NCI-H510A treated with DMSO at 0.1 percent for 48 hours (cell line): ENCODE results near the gene GPC6.

Experiments used
- DNase-seq: peaks from one replicate; lab custom pipeline; 2025; lab: John Stamatoyannopoulos, UW

GPC6 gene

DNA sequence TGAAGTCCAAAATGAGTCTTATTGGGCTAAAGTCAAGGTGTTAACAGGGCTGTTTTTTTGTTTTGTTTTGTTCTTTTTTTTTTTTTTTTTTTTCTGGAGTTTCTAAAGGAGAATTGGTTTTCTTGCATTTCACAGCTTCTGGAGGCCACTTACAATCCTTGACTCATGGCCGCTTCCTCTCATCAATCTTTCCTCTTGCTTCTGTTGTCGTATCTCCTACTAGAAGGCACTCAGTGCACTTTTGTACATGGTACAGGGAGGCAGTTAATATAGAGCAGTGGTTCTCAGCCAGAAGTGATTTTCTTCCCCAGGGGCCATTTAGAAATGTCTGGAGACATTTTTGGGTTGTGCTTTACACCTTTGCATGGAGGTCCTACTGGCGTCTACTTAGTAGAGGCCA, 706.3 kb downstream of the GPC6 start:
- DNase-seq, result no peak

DNA sequence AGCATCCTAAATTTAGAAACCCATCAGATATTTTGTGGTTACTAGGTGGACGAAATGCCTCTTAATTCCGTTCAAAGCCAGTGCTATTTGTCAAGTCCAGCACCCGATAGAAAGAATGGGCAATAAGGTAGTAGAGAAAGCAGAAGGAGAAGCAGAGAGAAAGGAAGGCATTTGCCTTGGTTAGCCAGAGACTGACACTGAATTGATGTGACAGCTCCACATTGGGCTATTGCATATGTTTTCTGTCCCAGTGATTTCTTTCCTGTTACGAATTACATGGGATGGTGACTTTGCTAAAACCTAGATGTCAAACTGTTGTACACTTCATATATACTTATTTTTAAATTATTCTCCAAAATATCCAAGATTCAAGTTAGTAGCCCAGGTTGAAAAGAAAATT, 710.3 kb downstream of the GPC6 start:
- no peak for DNase-seq

DNA sequence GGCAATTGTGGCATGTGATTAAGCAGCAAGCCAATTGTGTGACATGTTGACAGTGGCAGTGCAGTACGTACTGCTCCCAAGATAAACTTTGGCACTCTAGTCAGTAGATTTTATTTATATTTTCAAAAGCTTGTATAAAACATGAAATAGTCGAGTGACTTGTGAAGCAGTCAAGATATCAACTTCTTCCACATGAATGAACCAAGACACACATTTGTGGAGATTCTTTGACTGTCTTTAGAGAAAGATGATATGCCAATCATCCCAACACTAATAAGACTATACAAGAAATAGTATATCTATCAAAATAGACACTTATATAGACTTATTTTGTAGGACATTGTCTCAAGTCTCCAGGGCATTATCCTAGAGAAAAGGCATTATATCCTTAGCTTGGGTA, 714.8 kb downstream of the GPC6 start:
- no peak for DNase-seq

DNA sequence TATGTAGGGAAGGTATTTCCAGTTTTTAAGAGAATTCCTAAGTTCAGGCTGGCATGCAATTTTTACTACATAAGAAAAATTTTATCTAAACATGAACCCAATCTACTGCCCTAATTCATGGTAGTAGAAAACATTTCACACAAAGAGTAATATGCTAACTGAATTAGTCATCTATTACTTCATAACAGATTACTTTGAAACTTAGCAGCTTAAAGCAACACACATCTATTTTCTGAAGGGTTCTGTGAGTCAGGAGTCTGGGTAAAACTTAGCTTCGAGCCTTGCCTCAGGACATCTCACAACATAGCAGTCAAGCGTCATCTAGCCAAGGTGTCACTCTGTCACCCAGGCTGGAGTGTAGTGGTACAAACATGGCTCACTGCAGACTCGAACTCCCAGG, 715.4 kb downstream of the GPC6 start:
- no peak for DNase-seq

DNA sequence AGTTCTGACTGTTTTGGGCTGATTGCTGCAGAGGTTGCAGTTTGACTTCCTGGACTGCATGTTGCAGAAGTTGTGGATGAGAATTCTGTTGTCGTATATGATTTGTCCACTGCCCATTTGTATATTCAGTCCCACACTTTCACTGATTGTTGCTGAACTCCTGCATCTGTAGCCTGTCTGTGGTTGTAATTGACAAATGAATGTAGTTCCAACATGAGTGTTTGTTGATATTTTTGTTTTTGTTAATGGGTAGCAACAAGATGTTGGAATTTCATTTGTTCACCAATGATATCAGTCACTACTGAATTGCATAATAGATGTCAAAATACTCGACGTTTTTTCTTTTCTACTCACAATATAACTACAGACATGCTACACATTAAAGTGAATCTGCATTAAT, 719.0 kb downstream of the GPC6 start:
- no peak for DNase-seq

GRCh38 chr13:93946994-93947393, 720.4 kb downstream of the GPC6 start:
- DNase-seq, result no peak

DNA sequence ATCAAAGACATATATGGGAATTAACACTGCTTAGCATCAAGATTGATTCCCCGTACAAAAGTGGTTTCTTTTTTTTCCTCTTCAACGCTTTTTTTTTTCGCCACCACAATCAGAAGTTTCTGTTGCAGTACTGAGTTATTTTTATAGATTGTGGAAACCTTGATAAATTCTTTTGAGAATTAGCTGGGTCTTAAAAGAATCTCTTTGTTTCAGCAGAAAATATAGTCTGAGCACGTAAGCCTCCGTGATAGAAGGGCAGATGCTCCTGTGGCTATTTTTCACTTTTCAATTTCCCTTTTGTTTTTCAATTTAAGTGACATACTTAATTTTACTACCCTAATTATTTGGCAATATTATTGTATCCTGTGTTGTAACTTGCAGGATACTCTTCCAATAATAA, 721.0 kb downstream of the GPC6 start:
- DNase-seq, result no peak

DNA sequence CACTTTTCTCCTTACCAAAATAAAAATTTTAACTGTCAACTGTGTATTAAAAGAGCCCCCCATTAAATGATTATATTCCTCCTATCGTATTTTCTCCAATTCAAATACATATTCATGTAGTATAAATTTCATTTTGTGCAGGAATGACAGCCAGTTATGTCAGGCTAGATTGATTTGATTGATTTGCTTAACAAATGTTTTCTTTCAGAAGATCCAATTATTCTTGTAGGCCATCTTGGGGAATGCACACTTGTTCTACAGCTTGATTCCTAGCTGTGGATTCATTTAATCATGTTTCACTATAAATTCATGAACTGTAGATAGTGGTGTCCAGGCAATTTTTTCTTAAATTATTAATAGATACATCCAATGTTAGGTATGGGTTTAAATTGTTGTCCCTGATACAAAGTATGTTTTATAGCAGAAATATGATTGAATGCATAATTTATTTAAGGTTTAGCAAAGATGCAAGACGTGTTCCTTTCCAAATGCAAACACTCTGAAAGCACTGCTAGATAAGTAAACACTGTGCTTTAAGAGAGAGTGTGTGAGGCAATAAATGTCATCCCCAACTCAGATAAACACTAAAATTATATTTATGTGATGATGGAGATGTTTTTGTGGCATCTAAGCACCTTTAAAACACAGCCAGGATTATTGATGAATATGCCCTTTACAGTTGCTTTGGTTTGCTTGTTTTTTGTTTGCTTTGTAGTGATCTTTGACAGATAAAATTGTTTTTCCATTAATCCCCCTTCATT, 721.7 kb downstream of the GPC6 start:
- peak; percentile 39 for DNase-seq

- DNase-seq, result peak; percentile 68
Measured at GRCh38 chr13:93951108-93951507, 724.5 kb downstream of the GPC6 start.

GRCh38 chr13:93951951-93952350, 725.3 kb downstream of the GPC6 start:
- no peak for DNase-seq

DNA sequence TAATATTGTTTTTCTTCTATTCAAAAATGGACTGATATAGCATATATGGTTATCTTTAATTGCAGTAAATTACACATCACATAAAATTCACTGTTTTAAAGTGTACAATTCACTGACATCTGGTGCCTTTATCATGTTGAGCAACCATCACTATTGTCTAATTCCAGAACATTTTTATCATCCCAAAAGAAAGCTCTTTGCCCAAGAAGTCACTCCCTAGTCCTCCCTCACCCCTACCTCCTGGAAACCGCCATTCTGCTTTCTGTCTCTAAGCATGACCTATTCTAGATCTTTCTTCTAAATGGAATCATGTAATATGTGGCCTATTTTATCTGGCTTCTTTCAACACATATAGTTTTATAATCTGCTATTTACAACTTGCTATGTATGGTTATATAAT, 727.2 kb downstream of the GPC6 start:
- no peak for DNase-seq

GRCh38 chr13:93955904-93956303, 729.3 kb downstream of the GPC6 start:
- DNase-seq, result peak; percentile 36

DNA sequence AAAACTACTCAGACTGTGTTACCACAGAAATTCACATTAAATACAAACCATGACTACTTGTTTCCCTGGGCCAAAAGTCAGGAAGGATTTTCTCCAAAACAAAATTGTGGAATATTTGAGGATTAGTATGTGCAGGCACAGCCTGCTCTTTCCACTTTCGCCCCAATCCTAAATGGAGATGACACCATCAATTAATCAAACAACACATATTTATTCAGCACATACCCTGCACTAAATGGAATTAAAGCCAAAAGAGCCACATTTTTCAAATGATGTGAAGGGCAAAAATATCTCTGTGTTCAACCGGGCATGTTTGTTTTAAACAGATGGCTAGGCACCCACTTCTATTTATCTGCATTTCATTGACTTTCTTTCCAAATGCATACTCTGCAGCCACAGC, 729.8 kb downstream of the GPC6 start:
- no peak for DNase-seq

DNA sequence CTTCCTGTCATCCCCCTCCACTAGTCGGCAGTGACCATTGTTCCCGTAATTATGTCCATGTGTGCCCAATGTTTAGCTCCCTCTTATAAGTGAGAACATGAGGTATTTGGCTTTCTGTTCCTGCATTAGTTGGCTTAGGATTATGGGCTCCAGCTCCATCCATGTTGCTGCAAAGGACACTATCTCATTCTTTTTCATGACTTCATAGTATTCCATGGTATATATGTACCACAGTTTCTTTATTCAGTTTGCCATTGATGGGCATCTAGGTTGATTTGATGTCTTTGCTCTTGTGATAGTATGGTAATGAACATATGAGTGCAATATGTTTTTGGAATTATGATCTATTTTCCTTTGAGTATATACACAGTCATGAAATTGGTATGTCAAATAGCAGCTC, 730.8 kb downstream of the GPC6 start:
- DNase-seq, result no peak

GRCh38 chr13:93959796-93960533, 733.4 kb downstream of the GPC6 start:
- no peak for DNase-seq

GRCh38 chr13:93963266-93964145, 736.9 kb downstream of the GPC6 start:
- DNase-seq, result peak; percentile 64

GRCh38 chr13:93964146-93964512, 737.5 kb downstream of the GPC6 start:
- DNase-seq, result no peak

- no peak for DNase-seq
Measured at GRCh38 chr13:93965587-93965986, 739.0 kb downstream of the GPC6 start.

DNA sequence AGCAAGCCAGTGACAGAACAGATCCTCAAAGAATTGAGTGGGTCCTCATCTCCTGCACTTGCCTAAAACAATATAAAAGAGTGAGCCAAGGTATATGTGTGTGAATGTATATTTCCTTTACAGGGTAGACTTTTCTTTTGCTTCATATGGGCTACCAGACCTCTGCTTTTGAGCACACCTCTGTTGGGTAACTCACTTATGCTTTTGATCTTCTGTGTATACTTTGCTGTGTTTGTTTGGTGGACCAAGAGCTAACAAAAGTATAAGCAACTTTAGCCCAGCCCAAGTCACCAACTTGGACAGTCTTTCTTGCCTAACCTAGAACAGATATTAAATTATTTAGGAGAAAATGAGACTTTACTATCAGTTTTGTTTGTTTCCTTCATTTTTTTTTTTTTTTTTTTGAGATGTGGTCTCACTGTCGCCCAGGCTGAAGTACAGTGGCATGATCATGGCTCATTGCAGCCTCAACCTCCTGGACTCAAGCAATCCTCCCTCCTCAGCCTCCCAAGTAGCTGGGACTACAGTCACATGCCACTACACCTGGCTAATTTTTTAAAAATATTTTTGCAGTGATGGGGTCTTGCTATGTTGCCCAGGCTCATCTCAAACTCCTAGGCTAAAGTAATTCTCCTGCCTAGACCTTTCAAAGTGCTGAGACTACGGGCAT, 739.8 kb downstream of the GPC6 start:
- no peak for DNase-seq

DNA sequence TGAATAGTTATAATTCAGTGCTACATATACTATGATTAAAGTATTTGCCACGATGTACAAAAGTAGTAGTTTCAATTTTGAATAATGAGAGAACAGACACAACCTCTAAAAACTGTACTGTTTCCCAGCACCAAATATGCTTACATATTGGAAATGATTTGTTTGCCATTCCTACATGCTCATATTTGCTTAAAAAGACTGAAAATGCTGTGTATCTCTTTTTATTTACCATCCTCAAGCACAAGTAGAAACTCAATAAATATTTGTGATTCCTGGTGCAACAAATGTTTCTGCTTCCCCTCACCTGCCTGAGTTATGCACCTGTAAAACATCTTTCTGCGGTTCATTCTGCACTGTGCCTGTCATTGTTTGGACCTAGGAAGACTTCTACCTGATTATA, 740.7 kb downstream of the GPC6 start:
- DNase-seq, result no peak

DNA sequence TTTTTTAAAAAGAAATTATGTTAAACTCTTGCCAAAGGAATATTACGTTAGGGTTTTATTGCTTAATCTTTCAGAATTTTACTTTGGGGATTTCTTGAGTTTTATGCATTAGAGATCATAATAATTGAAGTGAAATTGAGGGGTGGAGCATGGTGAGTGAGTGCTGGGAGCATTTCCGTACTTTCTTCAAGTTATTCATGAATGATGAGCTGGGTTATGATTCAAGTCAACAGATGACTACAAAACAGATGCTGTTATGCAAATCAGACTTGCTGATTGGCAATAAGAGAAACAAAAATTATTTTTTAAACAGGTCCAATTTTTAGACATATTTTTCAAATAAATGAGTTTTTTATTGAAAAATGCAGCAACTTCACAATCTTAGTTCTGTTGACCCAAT, 748.6 kb downstream of the GPC6 start:
- no peak for DNase-seq

DNA sequence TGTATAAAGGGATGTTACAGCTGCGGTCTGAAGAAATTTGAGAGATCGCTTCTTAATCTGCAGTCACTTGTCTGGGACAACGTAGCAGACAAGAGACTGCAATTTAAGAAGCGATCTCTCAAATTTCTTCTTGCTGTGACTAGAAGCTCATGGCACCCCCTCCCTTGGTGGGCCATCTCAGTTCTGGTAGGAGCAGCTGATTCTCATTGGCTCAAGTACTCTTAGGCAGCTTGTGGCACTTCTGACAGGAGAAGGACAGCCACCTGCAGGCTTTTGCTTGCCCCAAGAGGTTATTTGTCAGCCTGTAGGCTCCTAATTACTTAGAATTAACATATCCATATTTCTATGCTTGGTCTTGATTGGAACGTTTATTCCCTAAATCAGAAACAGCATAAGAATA, 749.9 kb downstream of the GPC6 start:
- DNase-seq, result peak; percentile 36
